HTR-8/SVneo (cell line): ENCODE results near the gene GUSB.

Experiments
- DNase-seq: peaks from one replicate; pipeline ENCODE4 v3.0.0; 2011; ENCODE audit warnings: low spot score, mixed read lengths; ENCODE audit not compliant: insufficient read length
- FAIRE-seq: peaks from 2 replicates; lab custom pipeline; 2011; peaks lifted over from hg19 to GRCh38; lab: Jason Lieb, UNC

The GUSB gene

GRCh38 chr7:65938336-65938895, 43.6 kb downstream of the GUSB start:
- no peak for DNase-seq
- FAIRE-seq: no peak

GRCh38 chr7:65937296-65937695, 44.7 kb downstream of the GUSB start:
- DNase-seq (no peak), FAIRE-seq (no peak)

GRCh38 chr7:65931685-65932084, 50.3 kb downstream of the GUSB start:
- no peak for DNase-seq
- FAIRE-seq: no peak

DNA sequence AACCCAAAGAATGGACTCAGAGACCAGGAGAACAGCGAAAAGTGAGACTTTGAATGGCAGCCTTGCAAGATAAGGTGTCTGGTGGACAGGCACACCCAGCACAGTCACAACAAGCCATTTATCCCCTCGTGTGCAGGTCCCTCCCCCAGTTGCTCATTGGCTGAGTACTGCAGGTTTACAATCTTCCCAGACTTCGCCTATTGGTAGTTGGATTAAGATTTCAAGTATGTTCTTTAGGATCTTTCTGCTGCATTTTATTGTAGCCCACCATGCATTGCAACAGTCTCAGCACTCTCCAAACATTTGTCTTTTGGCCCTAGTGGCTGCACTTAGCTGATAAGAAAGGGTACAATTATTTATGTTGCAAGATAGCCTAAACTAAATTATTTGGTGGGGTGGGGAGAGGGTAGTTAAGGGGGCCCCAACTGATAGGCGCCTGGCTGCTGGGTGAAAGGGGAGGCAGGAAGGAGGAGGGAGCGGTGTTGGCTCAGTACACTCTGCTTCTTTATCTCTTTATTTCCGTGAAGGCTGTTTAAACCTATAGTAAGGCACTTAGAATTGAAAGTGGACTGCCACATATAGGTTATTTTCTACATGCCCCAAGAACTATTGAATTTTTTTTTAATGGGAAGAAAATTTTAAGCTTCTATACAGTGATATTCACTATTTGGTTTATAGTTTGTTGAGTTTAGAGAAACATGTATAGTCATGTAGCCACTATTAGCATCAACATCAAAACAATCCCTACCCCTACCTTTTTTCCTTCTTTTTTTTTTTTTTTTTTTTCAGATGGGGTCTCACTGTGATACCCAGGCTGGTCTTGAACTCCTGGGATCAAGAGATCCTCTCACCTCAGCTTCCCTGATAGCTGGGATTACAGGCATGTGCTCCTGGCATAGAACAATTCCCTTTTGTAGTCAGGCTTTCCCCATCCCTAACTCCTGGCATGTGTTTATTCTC, 54.2 kb downstream of the GUSB start:
- DNase-seq (no peak), FAIRE-seq (no peak)

DNA sequence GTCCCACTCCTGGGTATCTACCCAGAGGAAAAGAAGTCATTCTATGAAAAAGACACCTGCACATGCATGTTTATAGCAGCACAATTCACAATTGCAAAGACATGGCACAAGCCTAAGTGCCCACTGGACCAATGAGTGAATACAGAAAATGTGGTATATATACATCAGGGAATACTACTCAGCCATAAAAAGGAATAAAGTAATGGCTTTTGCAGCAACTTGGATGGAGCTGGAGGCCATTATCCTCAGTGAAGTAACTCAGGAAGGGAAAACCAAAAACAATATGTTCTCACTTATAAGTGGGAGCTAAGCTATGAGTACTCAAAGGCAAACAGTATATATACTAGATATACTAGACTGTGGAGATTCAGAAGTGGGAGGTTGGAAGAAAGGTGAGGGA, 55.4 kb downstream of the GUSB start:
- no peak for DNase-seq
- no peak for FAIRE-seq

GRCh38 chr7:65925040-65925439, 57.0 kb downstream of the GUSB start:
- FAIRE-seq: no peak
- DNase-seq: no peak

DNA sequence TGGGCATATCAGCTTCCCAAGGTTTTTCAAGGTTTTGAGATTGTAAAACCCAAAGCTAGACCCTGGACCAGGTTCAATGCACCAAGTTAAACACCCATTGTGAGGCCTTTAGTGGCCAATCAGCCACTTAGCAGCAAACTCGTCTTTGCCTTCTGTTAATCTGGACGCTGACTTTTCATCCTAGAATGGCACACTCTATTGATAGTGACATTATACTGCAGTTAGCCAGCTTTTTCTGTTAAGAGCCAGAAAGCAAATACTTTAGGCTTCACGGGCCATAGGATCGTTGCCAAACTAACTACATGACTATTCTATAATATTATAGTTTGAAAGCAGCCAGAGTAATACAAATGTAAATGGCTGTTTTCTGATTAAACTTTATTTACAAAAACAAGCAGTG, 57.8 kb downstream of the GUSB start:
- FAIRE-seq (no peak), DNase-seq (no peak)

- no peak for FAIRE-seq
- no peak for DNase-seq
Measured at GRCh38 chr7:65923316-65923715, 58.7 kb downstream of the GUSB start.

GRCh38 chr7:65915921-65916657, 65.9 kb downstream of the GUSB start:
- FAIRE-seq (no peak), DNase-seq (no peak)

DNA sequence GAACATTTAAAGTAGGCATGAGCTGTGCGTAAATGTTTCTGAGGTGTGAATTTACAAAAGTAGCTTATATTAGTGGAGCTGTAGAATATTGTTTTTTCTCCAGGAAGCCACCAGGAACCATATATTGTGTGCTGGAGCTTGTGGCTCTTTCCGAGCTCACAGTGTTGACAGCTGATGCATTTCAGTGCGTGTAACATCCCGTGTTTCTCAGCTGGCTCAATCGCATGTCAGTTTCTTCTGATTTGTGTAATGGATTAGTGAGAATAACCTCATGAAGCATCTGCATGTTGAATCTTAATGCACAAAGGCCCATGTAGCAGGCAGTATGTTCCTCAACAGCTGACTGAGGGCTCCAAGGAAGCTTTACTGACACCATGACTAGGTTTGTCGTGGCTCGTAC, 69.8 kb downstream of the GUSB start:
- no peak for DNase-seq
- no peak for FAIRE-seq
